Neuronal stem cell (in vitro differentiated cells): Measurements from ENCODE around the gene NATD1.

ENCODE experiments used
- DNase-seq: peaks from one replicate; pipeline ENCODE4 v3.0.0-alpha.2; 2013; ENCODE audit warnings: low spot score
- H2AFZ ChIP-seq: one replicate; pipeline ENCODE4 v1.6.1; 2013; ENCODE audit warnings: mild to moderate bottlenecking, low read length, inconsistent platforms
- H2AK5ac ChIP-seq: 2 replicates; pipeline ENCODE4 v1.6.1; 2013; ENCODE audit warnings: low read depth, mild to moderate bottlenecking, inconsistent platforms, low read length, moderate library complexity, mixed read lengths
- H2BK120ac ChIP-seq: 2 replicates; pipeline ENCODE4 v1.6.1; 2013; ENCODE audit warnings: low read depth, mild to moderate bottlenecking, inconsistent platforms, low read length, moderate library complexity, mixed read lengths
- H2BK12ac ChIP-seq: one replicate; pipeline ENCODE4 v1.6.1; 2013; ENCODE audit warnings: low read length, inconsistent platforms
- H2BK15ac ChIP-seq: 2 replicates; pipeline ENCODE4 v1.6.1; 2013; ENCODE audit warnings: mild to moderate bottlenecking, low read length, inconsistent platforms, mixed read lengths
- H2BK5ac ChIP-seq: one replicate; pipeline ENCODE4 v1.6.1; 2013; ENCODE audit warnings: inconsistent platforms, mild to moderate bottlenecking, low read length, moderate library complexity
- H3K14ac ChIP-seq: one replicate; pipeline ENCODE4 v1.6.1; 2013; ENCODE audit warnings: low read length, inconsistent platforms
- H3K18ac ChIP-seq: 2 replicates; pipeline ENCODE4 v1.6.1; 2013; ENCODE audit warnings: low read length, inconsistent platforms
- H3K23ac ChIP-seq: 2 replicates; pipeline ENCODE4 v1.6.1; 2013; ENCODE audit warnings: low read depth, mild to moderate bottlenecking, mixed read lengths, low read length, inconsistent platforms; ENCODE audit not compliant: poor library complexity
- H3K27ac ChIP-seq: replicated peaks from 3 replicates; pipeline ENCODE4 v1.5.1; 2013; ENCODE audit warnings: low read length, inconsistent platforms
- H3K27me3 ChIP-seq, 3 experiments: 2 replicates each; pipeline ENCODE4 v1.6.1; 2013; ENCODE audit warnings: low read length in 3 of 3, mild to moderate bottlenecking in 2 of 3, inconsistent platforms in 1 of 3, low read depth in 1 of 3, mixed read lengths in 1 of 3, moderate library complexity in 1 of 3; ENCODE audit not compliant: control insufficient read depth in 3 of 3, insufficient read depth in 3 of 3
- H3K36me3 ChIP-seq, 2 donors: replicated peaks in 1 of 2; 2 replicates each; pipeline ENCODE4 v1.6.1; 2013; ENCODE audit warnings: low read length in 2 of 2; ENCODE audit not compliant: control insufficient read depth in 2 of 2, insufficient read depth in 2 of 2
- H3K4ac ChIP-seq: 2 replicates; pipeline ENCODE4 v1.6.1; 2013; ENCODE audit warnings: inconsistent platforms, mild to moderate bottlenecking, low read length, moderate library complexity
- H3K4me1 ChIP-seq, 2 donors: 1 replicate in 1 of 2; 2 replicates in 1 of 2; pipeline ENCODE4 v1.6.1; 2013; ENCODE audit warnings: low read length in 2 of 2, low read depth in 1 of 2; ENCODE audit not compliant: control insufficient read depth in 2 of 2, insufficient read depth in 1 of 2
- H3K4me2 ChIP-seq: one replicate; pipeline ENCODE4 v1.6.1; 2013; ENCODE audit warnings: mild to moderate bottlenecking, low read length, inconsistent platforms; ENCODE audit not compliant: insufficient read depth, poor library complexity, severe bottlenecking
- H3K4me3 ChIP-seq, 2 donors: 2 replicates each; pipeline ENCODE4 v1.5.1; 2013; ENCODE audit warnings: low read length in 2 of 2, mild to moderate bottlenecking in 2 of 2, inconsistent platforms in 1 of 2, moderate library complexity in 1 of 2
- H3K79me1 ChIP-seq: one replicate; pipeline ENCODE4 v1.6.1; 2013; ENCODE audit warnings: low read depth, mild to moderate bottlenecking, inconsistent platforms, low read length, moderate library complexity
- H3K9ac ChIP-seq: one replicate; pipeline ENCODE4 v1.6.1; 2013; ENCODE audit warnings: mild to moderate bottlenecking, low read depth, low read length, inconsistent platforms; ENCODE audit not compliant: poor library complexity
- H3K9me3 ChIP-seq, 2 donors: replicated peaks in 1 of 2; 2 replicates each; pipeline versions ENCODE3 to v1.6.1; 2013; ENCODE audit warnings: low read length in 2 of 2, mild to moderate bottlenecking in 2 of 2, inconsistent platforms in 1 of 2, low read depth in 1 of 2, mixed read lengths in 1 of 2, moderate library complexity in 1 of 2; ENCODE audit not compliant: control insufficient read depth in 2 of 2, insufficient read depth in 1 of 2
- H4K8ac ChIP-seq: one replicate; pipeline ENCODE4 v1.6.1; 2013; ENCODE audit warnings: low read depth, mild to moderate bottlenecking, inconsistent platforms, low read length, moderate library complexity
- H4K91ac ChIP-seq: one replicate; pipeline ENCODE4 v1.6.1; 2013; ENCODE audit warnings: low read length, low read depth, mild to moderate bottlenecking, inconsistent platforms; ENCODE audit not compliant: poor library complexity
- WGBS, 2 donors: extraction: QIAGEN DNeasy Blood & Tissue Kit; methylation state at CpG; one replicate each; pipeline ENCODE4 v1.1.7; 2013; ENCODE audit warnings: missing lambda C conversion rate in 2 of 2, mixed read lengths in 1 of 2; ENCODE audit not compliant: insufficient read length in 2 of 2, insufficient replicate concordance in 1 of 2; ENCODE audit errors: extremely low coverage in 2 of 2; 5-methylcytosine and 5-hydroxymethylcytosine counted together

Gene NATD1

DNA sequence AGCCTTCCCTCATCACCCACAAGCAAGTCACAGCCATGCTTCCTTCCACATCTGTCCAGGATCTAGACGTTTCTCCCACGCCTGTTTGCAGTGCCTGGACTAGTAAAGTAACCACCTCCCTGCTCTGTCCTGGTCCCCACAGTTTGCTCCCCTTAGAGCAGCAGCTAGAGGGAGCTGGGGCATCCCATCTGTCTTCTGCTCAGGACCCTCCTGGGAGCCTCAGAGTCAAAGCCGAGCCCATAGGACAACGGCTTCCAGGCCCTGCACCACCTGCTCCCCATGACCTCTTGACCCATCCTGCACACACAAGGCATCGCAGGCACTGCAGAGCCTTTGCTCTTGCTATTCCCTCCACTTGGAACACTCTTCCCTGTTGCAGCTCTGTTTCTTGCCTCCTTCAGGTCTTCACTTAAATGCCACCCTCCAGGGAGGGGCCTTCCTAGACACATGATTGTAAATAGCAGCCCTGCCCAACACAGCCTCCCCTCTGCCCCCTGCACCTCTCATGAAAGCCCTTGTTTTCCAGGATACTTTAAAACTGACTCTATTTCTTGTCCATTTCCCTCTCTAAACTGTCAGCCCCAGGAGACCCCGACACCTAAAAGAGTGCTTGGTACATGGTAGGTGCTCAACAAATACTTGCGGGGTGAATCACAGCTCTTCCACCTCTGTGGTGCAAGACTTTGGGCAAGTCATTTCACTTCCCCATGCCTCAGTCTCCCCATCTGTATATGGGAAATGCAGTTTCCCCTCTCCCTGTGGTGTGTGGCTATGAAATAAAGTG lies 3.1 kb downstream of the NATD1 start:
- Histone ChIP-seq H4K8ac (no peak overlapping the region), H2BK5ac (no peak overlapping the region), H2BK12ac (no peak overlapping the region), H3K4me2 (no peak overlapping the region), H2BK15ac (no peak overlapping the region), H2AFZ (no peak overlapping the region), H3K27me3 (peaks cover 0 to 6% (median 0%) of the 10 kb centered on the region in 3 experiments), H3K9ac (no peak overlapping the region), H3K9me3 (no peaks in the 10 kb centered on the region), H3K23ac (no peak overlapping the region), H2AK5ac (no peak overlapping the region), H3K18ac (no peak overlapping the region), H3K4me3 (no peak overlapping the region), H3K36me3 (no peaks in the 10 kb centered on the region), H3K27ac (no peak overlapping the region), H3K4me1 (peaks cover 2 to 8% of the 10 kb centered on the region in 2 donors), H3K4ac (no peak overlapping the region), H3K79me1 (peaks cover 3% of the 10 kb centered on the region), H4K91ac (no peak overlapping the region), H2BK120ac (no peak overlapping the region), H3K14ac (no peak overlapping the region)
- WGBS, 2 donors = no CpG with 5 or more reads among the region's 7 CpGs
- DNase-seq = no peak

- Histone ChIP-seq H3K4me3 (no peak overlapping the region), H3K79me1 (peaks cover 3% of the 10 kb centered on the region), H2BK120ac (no peak overlapping the region), H2BK12ac (no peak overlapping the region), H3K9me3 (no peaks in the 10 kb centered on the region), H3K23ac (no peak overlapping the region), H3K27ac (no peak overlapping the region), H4K91ac (no peak overlapping the region), H3K36me3 (no peaks in the 10 kb centered on the region), H3K14ac (no peak overlapping the region), H2BK5ac (no peak overlapping the region), H3K4ac (no peak overlapping the region), H2BK15ac (no peak overlapping the region), H3K9ac (no peak overlapping the region), H3K27me3 (peaks cover 0 to 6% (median 0%) of the 10 kb centered on the region in 3 experiments), H2AK5ac (no peak overlapping the region), H3K4me1 (peaks cover 2 to 8% of the 10 kb centered on the region in 2 donors), H4K8ac (no peak overlapping the region), H3K18ac (no peak overlapping the region), H3K4me2 (no peak overlapping the region), H2AFZ (no peak overlapping the region)
- no CpG with 5 or more reads among the region's 12 CpGs for WGBS, 2 donors
- no peak for DNase-seq
These were observed 4.0 kb downstream of the NATD1 start for GRCh38 chr17:21249086-21249795.

DNA sequence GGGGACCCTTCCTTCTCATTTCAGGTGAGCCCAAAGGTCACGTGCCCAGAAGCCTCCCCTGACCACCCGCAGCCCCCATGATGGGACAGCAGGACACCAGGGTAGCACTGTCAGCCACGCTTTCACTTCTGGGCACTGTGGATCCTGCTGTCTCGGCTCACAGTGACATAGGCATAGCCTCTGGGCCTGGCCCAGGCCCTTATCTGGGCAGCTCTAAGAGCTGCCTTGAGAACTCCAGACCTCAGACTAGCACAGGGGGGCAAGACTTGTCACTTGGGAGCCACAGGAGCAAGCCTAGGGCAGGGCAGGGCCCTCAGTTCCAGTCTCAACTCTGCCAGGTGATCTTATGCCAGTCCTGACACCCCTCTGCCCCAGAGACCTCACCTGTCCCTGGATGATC lies 4.7 kb downstream of the NATD1 start:
- no peak overlapping the region for H2BK12ac ChIP-seq
- no peak overlapping the region for H2AK5ac ChIP-seq
- no peak overlapping the region for H3K9ac ChIP-seq
- no CpG with 5 or more reads among the region's 4 CpGs for WGBS, 2 donors
- H2AFZ ChIP-seq = no peak overlapping the region
- H3K27ac ChIP-seq = no peak overlapping the region
- no peak overlapping the region for H2BK5ac ChIP-seq
- H3K14ac ChIP-seq = no peak overlapping the region
- no peak overlapping the region for H3K4me2 ChIP-seq
- H2BK120ac ChIP-seq = no peak overlapping the region
- peaks cover 0 to 4% (median 0%) of the 10 kb centered on the region in 3 experiments for H3K27me3 ChIP-seq
- no peaks in the 10 kb centered on the region for H3K36me3 ChIP-seq
- H3K4me3 ChIP-seq = no peak overlapping the region
- peaks cover 3% of the 10 kb centered on the region for H3K79me1 ChIP-seq
- no peak overlapping the region for H3K18ac ChIP-seq
- H4K8ac ChIP-seq = no peak overlapping the region
- H3K23ac ChIP-seq = no peak overlapping the region
- no peak for DNase-seq
- no peak overlapping the region for H3K4ac ChIP-seq
- H4K91ac ChIP-seq = no peak overlapping the region
- peaks cover 0 to 3% of the 10 kb centered on the region in 2 donors for H3K4me1 ChIP-seq
- H3K9me3 ChIP-seq = no peaks in the 10 kb centered on the region
- H2BK15ac ChIP-seq = no peak overlapping the region

DNA sequence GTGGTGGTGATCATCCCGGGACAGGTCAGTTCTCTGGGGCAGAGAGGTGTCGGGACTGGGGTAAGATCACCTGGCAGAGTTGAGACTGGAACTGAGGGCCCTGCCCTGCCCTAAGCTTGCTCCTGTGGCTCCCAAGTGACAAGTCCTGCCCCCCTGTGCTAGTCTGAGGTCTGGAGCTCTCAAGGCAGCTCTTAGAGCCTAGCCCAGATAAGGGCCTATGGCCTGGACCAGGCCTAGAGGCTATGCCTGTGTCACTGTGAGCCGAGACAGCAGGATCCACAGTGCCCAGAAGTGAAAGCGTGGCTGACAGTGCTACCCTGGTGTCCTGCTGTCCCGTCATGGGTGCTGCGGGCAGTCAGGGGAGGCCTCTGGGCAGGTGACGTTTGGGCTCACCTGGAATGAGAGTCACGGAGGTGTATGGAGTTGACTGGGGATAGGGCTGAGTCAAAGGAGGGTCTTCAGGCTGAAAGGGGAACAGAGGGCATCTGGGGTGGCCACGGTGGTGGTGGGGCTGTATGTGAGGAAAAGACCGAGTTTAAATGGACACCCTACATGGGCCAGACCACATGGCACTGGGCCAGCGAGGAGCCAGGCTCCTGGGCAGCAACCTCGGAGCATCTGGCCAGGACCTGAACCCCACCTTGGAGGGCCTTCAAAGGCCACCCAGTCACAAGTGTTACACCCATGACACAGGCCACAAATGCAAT lies 5.5 kb downstream of the NATD1 start:
- WGBS, 2 donors = no CpG with 5 or more reads among the region's 12 CpGs
- peak overlapping the region; percentile 3 for H3K9ac ChIP-seq
- no peak for DNase-seq

More for the DNA sequence above, 5.5 kb downstream of the NATD1 start:
- H3K4me3 ChIP-seq = no peak overlapping the region
- peaks cover 3% of the 10 kb centered on the region for H3K79me1 ChIP-seq
- no peak overlapping the region for H3K23ac ChIP-seq
- H3K27me3 ChIP-seq = peaks cover 0 to 4% (median 0%) of the 10 kb centered on the region in 3 experiments
- H3K4me1 ChIP-seq = peaks cover 0 to 3% of the 10 kb centered on the region in 2 donors
- H3K9me3 ChIP-seq = no peaks in the 10 kb centered on the region
- no peak overlapping the region for H2BK12ac ChIP-seq
- H2BK120ac ChIP-seq = no peak overlapping the region
- peak overlapping the region; percentile 47 for H2AK5ac ChIP-seq
- no peak overlapping the region for H4K91ac ChIP-seq
- H3K14ac ChIP-seq = no peak overlapping the region
- no peaks in the 10 kb centered on the region for H3K36me3 ChIP-seq
- H2BK15ac ChIP-seq = no peak overlapping the region
- no peak overlapping the region for H3K4ac ChIP-seq
- no peak overlapping the region for H3K27ac ChIP-seq
- H3K4me2 ChIP-seq = no peak overlapping the region
- peak overlapping the region; percentile 19 for H2BK5ac ChIP-seq
- no peak overlapping the region for H4K8ac ChIP-seq
- no peak overlapping the region for H3K18ac ChIP-seq
- H2AFZ ChIP-seq = no peak overlapping the region
